Lower leg skin (tissue), 4 donors: ENCODE measurements around the gene ZBTB7C. TPM values are rescaled to one million over a fixed set of nuclear protein-coding genes. Genes with fewer than 3 reads are reported as not detected.

Experiments
- DNase-seq, 2 donors: peaks; one replicate each; pipeline ENCODE4 v3.0.0-alpha.2; 2019; ENCODE audit warnings: low spot score in 2 of 2
- H3K4me3 ChIP-seq: fragments of 200-600 bp; sonication (generic); 2 replicates; pipeline ENCODE4 v1.5.1; 2017; ENCODE audit warnings: mild to moderate bottlenecking, low read depth; ENCODE audit not compliant: poor library complexity, severe bottlenecking
- CTCF ChIP-seq, 3 donors: fragments of 450-650 bp; IDR thresholded peaks; one replicate each; pipeline ENCODE4 v1.5.1; 2016; ENCODE audit warnings: antibody characterized with exemption in 3 of 3, mild to moderate bottlenecking in 3 of 3, moderate library complexity in 2 of 3
- POLR2A ChIP-seq, 2 donors: fragments of 450-650 bp; IDR thresholded peaks; one replicate each; pipeline ENCODE4 v1.6.1; 2016 to 2017; ENCODE audit warnings: antibody characterized with exemption in 2 of 2, mild to moderate bottlenecking in 1 of 2, moderate library complexity in 1 of 2
- WGBS, 2 donors: methylation state at CpG; one replicate each; pipeline ENCODE4 v1.1.5; 2018; 5-methylcytosine and 5-hydroxymethylcytosine counted together
- intact Hi-C: fragments of 100-400 bp; cut with DNase I; formaldehyde crosslinking; loops from one replicate; pipeline ENCODE4 v1.15.0; 2023; ENCODE audit warnings: low total_unique reads
- total RNA-seq, 4 donors: library from RNA; depleted of rRNA; stranded (reverse); fragments of >200 nt; gene quantifications; one replicate each; pipeline ENCODE4 v1.1.0, GENCODE V29; 2016

ZBTB7C gene
- total RNA-seq, 4 donors from 2014 or later = 44.2 to 59.7 (median 50.7) TPM

GRCh38 chr18:48215876-48216638, 193.1 kb downstream of the ZBTB7C start:
- 69 to 73% methylated on average over 9 of the region's 9 CpGs for WGBS, 2 donors
- peak in 1 of 2 donors; percentile 75 for DNase-seq
- no peak overlapping the region for H3K4me3 ChIP-seq
- TF ChIP-seq POLR2A (IDR thresholded peaks at IDR 0.05) = no peak
- no peak for TF ChIP-seq CTCF (IDR thresholded peaks at IDR 0.05)
- intact Hi-C loops = no loop called here

GRCh38 chr18:48213791-48214190, 195.4 kb downstream of the ZBTB7C start:
- WGBS, 2 donors = 83 to 91% methylated on average over 9 of the region's 9 CpGs
- DNase-seq = peak in 1 of 2 donors; percentile 73
- intact Hi-C loops = no loop called here
- H3K4me3 ChIP-seq = no peak overlapping the region
- TF ChIP-seq POLR2A (IDR thresholded peaks at IDR 0.05) (no peak), CTCF (IDR thresholded peaks at IDR 0.05) (no peak)

- WGBS, 2 donors = 38 to 48% methylated on average over 4 of the region's 4 CpGs
- peak in 1 of 2 donors; percentile 50 for DNase-seq
- no peak for TF ChIP-seq CTCF (IDR thresholded peaks at IDR 0.05)
- no peak for TF ChIP-seq POLR2A (IDR thresholded peaks at IDR 0.05)
- intact Hi-C loops = no loop called here
- H3K4me3 ChIP-seq = no peak overlapping the region
These were observed 200.6 kb downstream of the ZBTB7C start for GRCh38 chr18:48208432-48209140.

- intact Hi-C loops = no loop called here
- WGBS, 2 donors = 93% methylated on average over 2 of the region's 2 CpGs
These were observed 201.4 kb downstream of the ZBTB7C start for GRCh38 chr18:48207733-48208132.

GRCh38 chr18:48206887-48207286, 202.3 kb downstream of the ZBTB7C start:
- H3K4me3 ChIP-seq = no peak overlapping the region
- intact Hi-C loops = no loop called here
- no peak for TF ChIP-seq CTCF (IDR thresholded peaks at IDR 0.05)
- no peak for TF ChIP-seq POLR2A (IDR thresholded peaks at IDR 0.05)
- no peak for DNase-seq
- WGBS, 2 donors = 91 to 95% methylated on average over 4 of the region's 4 CpGs

More at GRCh38 chr18:48207733-48208132, 201.4 kb downstream of the ZBTB7C start:
- no peak overlapping the region for H3K4me3 ChIP-seq
- TF ChIP-seq CTCF (IDR thresholded peaks at IDR 0.05) (no peak), POLR2A (IDR thresholded peaks at IDR 0.05) (no peak)
- DNase-seq = no peak
